Endodermal cell (in vitro differentiated cells): ENCODE results near the gene PEAR1. TPM values are rescaled to one million over a fixed set of nuclear protein-coding genes. Genes with fewer than 3 reads are reported as not detected.

Experiments used
- DNase-seq: peaks from one replicate; pipeline ENCODE4 v3.0.0-alpha.2; 2017
- H3K27ac ChIP-seq: 2 replicates; pipeline ENCODE4 v1.5.1; 2013; ENCODE audit warnings: mild to moderate bottlenecking, low read depth, low read length, moderate library complexity
- H3K27me3 ChIP-seq: 2 replicates; pipeline ENCODE4 v1.6.1; 2013; ENCODE audit warnings: mild to moderate bottlenecking, low read length, moderate library complexity; ENCODE audit not compliant: insufficient read depth, control insufficient read depth, poor library complexity, severe bottlenecking
- H3K36me3 ChIP-seq: 2 replicates; pipeline ENCODE4 v1.7.0; 2013; ENCODE audit warnings: mild to moderate bottlenecking, low read length, moderate library complexity; ENCODE audit not compliant: control insufficient read depth, insufficient read depth
- H3K4me1 ChIP-seq: one replicate; pipeline ENCODE4 v1.7.0; 2013; ENCODE audit warnings: low read length; ENCODE audit not compliant: control insufficient read depth, insufficient read depth
- H3K4me3 ChIP-seq: 2 replicates; pipeline ENCODE4 v1.5.1; 2013; ENCODE audit warnings: mild to moderate bottlenecking, low read length, moderate library complexity
- H3K9ac ChIP-seq: 2 replicates; pipeline ENCODE4 v1.6.1; 2013; ENCODE audit warnings: mild to moderate bottlenecking, low read length, moderate library complexity; ENCODE audit not compliant: poor library complexity, severe bottlenecking; ENCODE audit errors: extremely low read depth
- H3K9me3 ChIP-seq: 2 replicates; pipeline ENCODE4 v1.6.1; 2013; ENCODE audit warnings: mild to moderate bottlenecking, low read length, moderate library complexity; ENCODE audit not compliant: control insufficient read depth
- H3K27ac Mint-ChIP-seq: 2 replicates; pipeline ENCODE4 v1.8.0; 2020; ENCODE audit warnings: mixed read lengths
- H3K27me3 Mint-ChIP-seq: 2 replicates; pipeline ENCODE4 v1.8.0; 2021; ENCODE audit warnings: mild to moderate bottlenecking, mixed read lengths; ENCODE audit not compliant: insufficient read depth
- H3K36me3 Mint-ChIP-seq: 2 replicates; pipeline ENCODE4 v1.8.0; 2020; ENCODE audit warnings: low read depth, mixed read lengths
- H3K4me1 Mint-ChIP-seq: 2 replicates; pipeline ENCODE4 v1.8.0; 2020; ENCODE audit warnings: mixed read lengths
- H3K4me3 Mint-ChIP-seq: 2 replicates; pipeline ENCODE4 v1.8.0; 2020; ENCODE audit warnings: mild to moderate bottlenecking, moderate library complexity, mixed read lengths
- H3K9me3 Mint-ChIP-seq: 2 replicates; pipeline ENCODE4 v1.8.0; 2020; ENCODE audit warnings: mild to moderate bottlenecking, mixed read lengths
- CTCF ChIP-seq: fragments of 200-600 bp; sonication (generic); conservative IDR thresholded peaks from 2 replicates; pipeline ENCODE4 v1.5.0; 2021; ENCODE audit warnings: antibody characterized with exemption, mild to moderate bottlenecking
- WGBS, 2 experiments: methylation state at CpG; one replicate each; pipeline versions ENCODE4 v1.1.5 to v1.1.7; 2013; ENCODE audit warnings: missing lambda C conversion rate in 2 of 2, mixed read lengths in 1 of 2; ENCODE audit not compliant: insufficient coverage in 1 of 2, insufficient read length in 1 of 2; 5-methylcytosine and 5-hydroxymethylcytosine counted together
- total RNA-seq, 2 donors: library from RNA; stranded (reverse); fragmentation: NEBNext Ultra II Directional in 1 of 2; extraction: Animal tissue kit (Norgen Biotek cat#: 25700) in 1 of 2; gene quantifications; 2 replicates in 1 of 2; 3 replicates in 1 of 2; pipeline ENCODE4 v1.2.1, GENCODE V29; 2021

The PEAR1 gene
- total RNA-seq, 2 donors from 2014 or later: 0.29 to 0.53 TPM

- H3K9me3 Mint-ChIP-seq: no peaks in the 10 kb centered on the region
- peaks cover 99% of the 10 kb centered on the region for H3K36me3 ChIP-seq
- H3K36me3 Mint-ChIP-seq: peaks cover 82% of the 10 kb centered on the region
- no peaks in the 10 kb centered on the region for H3K27me3 Mint-ChIP-seq
- no peaks in the 10 kb centered on the region for H3K4me1 ChIP-seq
- no peak overlapping the region for H3K4me3 Mint-ChIP-seq
- H3K4me1 Mint-ChIP-seq: peaks cover 13% of the 10 kb centered on the region
- H3K27me3 ChIP-seq: no peaks in the 10 kb centered on the region
- no peaks in the 10 kb centered on the region for H3K9me3 ChIP-seq
- no peak overlapping the region for H3K27ac Mint-ChIP-seq
- no peak for DNase-seq
- H3K9ac ChIP-seq: no peak overlapping the region
- TF ChIP-seq CTCF: no peak
- H3K4me3 ChIP-seq: no peak overlapping the region
- WGBS, 2 experiments: 95 to 99% methylated on average over 9 to 11 of the region's 11 CpGs
- H3K27ac ChIP-seq: no peak overlapping the region
Observed at GRCh38 chr1:156945881-156946661, 52.6 kb downstream of the PEAR1 start.

DNA sequence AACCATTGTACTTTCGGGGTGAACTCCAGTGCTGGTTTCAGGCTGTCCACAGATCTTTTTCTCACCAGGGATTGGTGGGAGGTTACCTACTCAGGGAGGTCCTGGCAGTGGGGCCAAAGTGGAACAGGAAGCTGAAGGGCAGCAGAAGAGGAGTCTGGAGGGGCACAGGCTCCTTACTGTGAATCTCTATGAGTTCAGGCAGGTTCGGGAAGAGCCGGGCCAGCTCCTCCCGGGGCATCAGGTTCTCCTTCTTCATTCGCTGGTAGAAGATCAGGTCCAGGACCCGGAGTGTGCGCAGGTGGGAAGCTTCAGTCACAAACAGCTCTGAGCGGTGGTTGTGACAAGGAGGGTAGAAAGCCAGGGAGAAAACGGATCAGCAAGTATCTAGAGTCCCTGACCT is 53.6 kb downstream of the PEAR1 start:
- no peaks in the 10 kb centered on the region for H3K9me3 Mint-ChIP-seq
- no peak overlapping the region for H3K27ac Mint-ChIP-seq
- Histone ChIP-seq H3K27me3 (no peaks in the 10 kb centered on the region), H3K4me1 (peaks cover 6% of the 10 kb centered on the region), H3K9me3 (no peaks in the 10 kb centered on the region), H3K4me3 (no peak overlapping the region), H3K27ac (no peak overlapping the region), H3K36me3 (peaks cover 99% of the 10 kb centered on the region), H3K9ac (no peak overlapping the region)
- H3K4me1 Mint-ChIP-seq: peaks cover 21% of the 10 kb centered on the region
- no peaks in the 10 kb centered on the region for H3K27me3 Mint-ChIP-seq
- TF ChIP-seq CTCF: no peak
- 93 to 95% methylated on average over 3 to 9 of the region's 9 CpGs for WGBS, 2 experiments
- H3K36me3 Mint-ChIP-seq: peaks cover 86% of the 10 kb centered on the region
- no peak overlapping the region for H3K4me3 Mint-ChIP-seq
- no peak for DNase-seq

- Mint-ChIP-seq H3K36me3 (peaks cover 88% of the 10 kb centered on the region), H3K27ac (no peak overlapping the region), H3K27me3 (no peaks in the 10 kb centered on the region), H3K9me3 (no peaks in the 10 kb centered on the region), H3K4me1 (peaks cover 29% of the 10 kb centered on the region), H3K4me3 (no peak overlapping the region)
- Histone ChIP-seq H3K4me1 (peaks cover 8% of the 10 kb centered on the region), H3K4me3 (no peak overlapping the region), H3K9ac (no peak overlapping the region), H3K36me3 (peaks cover 99% of the 10 kb centered on the region), H3K9me3 (no peaks in the 10 kb centered on the region), H3K27ac (no peak overlapping the region), H3K27me3 (no peaks in the 10 kb centered on the region)
- TF ChIP-seq CTCF: no peak
- WGBS, 2 experiments: 96% methylated on average over 14 to 17 of the region's 17 CpGs
- no peak for DNase-seq
Observed at GRCh38 chr1:156947818-156948525, 54.5 kb downstream of the PEAR1 start.
